Fibroblast of lung (primary cell): ENCODE measurements around the gene SEC16A.

Experiments
- EZH2 ChIP-seq: IDR thresholded peaks from 2 replicates; pipeline ENCODE4 v1.5.1; 2012; ENCODE audit warnings: low read length, control low read depth, mild to moderate bottlenecking; ENCODE audit errors: missing control alignments
- TF ChIP-seq, protein P1 (sequence below), 2 donors: IDR thresholded peaks in 1 of 2; conservative IDR thresholded peaks in 1 of 2; 1 replicate in 1 of 2; 2 replicates in 1 of 2; pipeline ENCODE4 v1.5.1; 2011 to 2012; ENCODE audit warnings: low read length in 2 of 2, control low read depth in 1 of 2, inconsistent platforms in 1 of 2, low read depth in 1 of 2, mild to moderate bottlenecking in 1 of 2

DNA sequence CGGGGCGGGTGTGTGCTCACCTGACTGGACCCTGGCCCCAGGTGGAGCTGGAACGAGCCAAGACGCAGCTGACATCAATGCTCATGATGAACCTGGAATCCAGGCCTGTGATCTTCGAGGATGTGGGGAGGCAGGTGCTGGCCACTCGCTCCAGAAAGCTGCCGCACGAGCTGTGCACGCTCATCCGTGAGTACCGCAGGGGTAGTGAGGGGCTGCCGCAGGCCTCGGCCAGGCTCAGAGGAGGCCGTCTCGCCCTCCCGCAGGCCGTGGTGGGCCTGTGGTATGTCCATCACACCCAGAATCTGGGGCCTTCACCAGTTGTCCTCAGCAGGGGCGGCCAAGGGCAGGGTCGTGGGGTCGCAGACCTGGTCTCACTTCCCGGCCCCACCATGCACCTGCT lies 61.0 kb downstream of the SEC16A start:
- TF ChIP-seq, protein P1, sequence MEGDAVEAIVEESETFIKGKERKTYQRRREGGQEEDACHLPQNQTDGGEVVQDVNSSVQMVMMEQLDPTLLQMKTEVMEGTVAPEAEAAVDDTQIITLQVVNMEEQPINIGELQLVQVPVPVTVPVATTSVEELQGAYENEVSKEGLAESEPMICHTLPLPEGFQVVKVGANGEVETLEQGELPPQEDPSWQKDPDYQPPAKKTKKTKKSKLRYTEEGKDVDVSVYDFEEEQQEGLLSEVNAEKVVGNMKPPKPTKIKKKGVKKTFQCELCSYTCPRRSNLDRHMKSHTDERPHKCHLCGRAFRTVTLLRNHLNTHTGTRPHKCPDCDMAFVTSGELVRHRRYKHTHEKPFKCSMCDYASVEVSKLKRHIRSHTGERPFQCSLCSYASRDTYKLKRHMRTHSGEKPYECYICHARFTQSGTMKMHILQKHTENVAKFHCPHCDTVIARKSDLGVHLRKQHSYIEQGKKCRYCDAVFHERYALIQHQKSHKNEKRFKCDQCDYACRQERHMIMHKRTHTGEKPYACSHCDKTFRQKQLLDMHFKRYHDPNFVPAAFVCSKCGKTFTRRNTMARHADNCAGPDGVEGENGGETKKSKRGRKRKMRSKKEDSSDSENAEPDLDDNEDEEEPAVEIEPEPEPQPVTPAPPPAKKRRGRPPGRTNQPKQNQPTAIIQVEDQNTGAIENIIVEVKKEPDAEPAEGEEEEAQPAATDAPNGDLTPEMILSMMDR (conservative IDR thresholded peaks at IDR 0.05 in 1 of 2, IDR thresholded peaks at IDR 0.05 in 1 of 2; ENCODE audit: low read depth in 1 of 2, low read length in 2 of 2): no peak
- no peak for TF ChIP-seq EZH2
